Fibroblast of skin of left biceps (primary cell): ENCODE data around the gene CCDC188.

Experiments
- DNase-seq, 2 experiments: peaks; one replicate each; pipeline ENCODE4 v3.0.0-alpha.2; 2013; ENCODE audit warnings: low read depth in 2 of 2

Gene CCDC188

GRCh38 chr22:20149257-20150250 is 1.3 kb downstream of the CCDC188 start:
- DNase-seq: no peak

GRCh38 chr22:20148414-20148813 is 2.4 kb downstream of the CCDC188 start:
- DNase-seq: no peak

- no peak for DNase-seq
Observed at GRCh38 chr22:20147237-20147988, 3.4 kb downstream of the CCDC188 start.

GRCh38 chr22:20146777-20147176 is 4.1 kb downstream of the CCDC188 start:
- DNase-seq: no peak

- DNase-seq: no peak
Observed at GRCh38 chr22:20145832-20146223, 5.0 kb downstream of the CCDC188 start.

- DNase-seq: no peak
Observed at GRCh38 chr22:20145206-20145831, 5.5 kb downstream of the CCDC188 start.

- DNase-seq: no peak
Observed at GRCh38 chr22:20143883-20144665, 6.8 kb downstream of the CCDC188 start.

- DNase-seq: no peak
Observed at GRCh38 chr22:20142711-20143621, 7.9 kb downstream of the CCDC188 start.

GRCh38 chr22:20141186-20142077 is 9.4 kb downstream of the CCDC188 start:
- DNase-seq: peak in 1 of 2 experiments; percentile 12

- no peak for DNase-seq
Observed at GRCh38 chr22:20140521-20140964, 10.3 kb downstream of the CCDC188 start.

- no peak for DNase-seq
Observed at GRCh38 chr22:20140107-20140445, 10.8 kb downstream of the CCDC188 start.

GRCh38 chr22:20139391-20140106 is 11.3 kb downstream of the CCDC188 start:
- DNase-seq: no peak

- no peak for DNase-seq
Observed at GRCh38 chr22:20138868-20139267, 12.0 kb downstream of the CCDC188 start.

- DNase-seq: no peak
Observed at GRCh38 chr22:20138417-20138738, 12.5 kb downstream of the CCDC188 start.

- DNase-seq: no peak
Observed at GRCh38 chr22:20137671-20138416, 13.0 kb downstream of the CCDC188 start.

GRCh38 chr22:20137113-20137512 is 13.7 kb downstream of the CCDC188 start:
- no peak for DNase-seq

GRCh38 chr22:20136603-20136873 is 14.3 kb downstream of the CCDC188 start:
- no peak for DNase-seq

- DNase-seq: no peak
Observed at GRCh38 chr22:20135806-20136602, 14.9 kb downstream of the CCDC188 start.
